ENCODE results near the gene NOTO.

The NOTO gene

DNA sequence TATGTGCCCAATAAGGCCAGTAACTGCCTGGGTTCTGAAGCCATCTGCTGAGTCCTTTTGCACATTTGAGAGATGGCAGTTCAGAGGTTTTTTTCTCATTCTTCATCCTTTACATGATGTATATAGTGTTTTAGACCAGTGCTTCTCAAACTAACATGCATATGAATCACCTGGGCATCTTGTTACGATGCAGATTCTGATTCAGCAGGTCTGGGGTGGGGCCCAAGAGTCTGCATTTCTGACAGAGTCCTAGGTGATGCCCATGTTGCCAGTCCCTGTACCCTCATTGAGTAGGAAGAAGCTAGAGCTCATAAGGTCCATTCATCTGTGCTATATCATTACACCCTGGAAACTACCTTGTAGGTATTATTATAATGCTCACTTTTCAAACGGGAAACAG, 15.5 kb downstream of the NOTO start:
- DNase-seq (ENCODE audit: low spot score) = no peak
- no peaks in the 10 kb centered on the region for H3K9me3 ChIP-seq (ENCODE audit: severe bottlenecking)
- peaks cover 21% of the 10 kb centered on the region; the same call in 1 of the 2 replicates for H3K36me3 ChIP-seq (ENCODE audit: low read depth)
- H3K27ac ChIP-seq (ENCODE audit: poor library complexity, severe bottlenecking) = no peak overlapping the region
- no peak overlapping the region for H3K4me3 ChIP-seq (ENCODE audit: severe bottlenecking)
- ATAC-seq (ENCODE audit: low read depth) = no peak
- peaks cover 7% of the 10 kb centered on the region for H3K4me1 ChIP-seq (ENCODE audit: insufficient read depth, poor library complexity, severe bottlenecking)
- H3K27me3 ChIP-seq (ENCODE audit: insufficient read depth, poor library complexity, severe bottlenecking) = no peaks in the 10 kb centered on the region
- TF ChIP-seq, protein P1, sequence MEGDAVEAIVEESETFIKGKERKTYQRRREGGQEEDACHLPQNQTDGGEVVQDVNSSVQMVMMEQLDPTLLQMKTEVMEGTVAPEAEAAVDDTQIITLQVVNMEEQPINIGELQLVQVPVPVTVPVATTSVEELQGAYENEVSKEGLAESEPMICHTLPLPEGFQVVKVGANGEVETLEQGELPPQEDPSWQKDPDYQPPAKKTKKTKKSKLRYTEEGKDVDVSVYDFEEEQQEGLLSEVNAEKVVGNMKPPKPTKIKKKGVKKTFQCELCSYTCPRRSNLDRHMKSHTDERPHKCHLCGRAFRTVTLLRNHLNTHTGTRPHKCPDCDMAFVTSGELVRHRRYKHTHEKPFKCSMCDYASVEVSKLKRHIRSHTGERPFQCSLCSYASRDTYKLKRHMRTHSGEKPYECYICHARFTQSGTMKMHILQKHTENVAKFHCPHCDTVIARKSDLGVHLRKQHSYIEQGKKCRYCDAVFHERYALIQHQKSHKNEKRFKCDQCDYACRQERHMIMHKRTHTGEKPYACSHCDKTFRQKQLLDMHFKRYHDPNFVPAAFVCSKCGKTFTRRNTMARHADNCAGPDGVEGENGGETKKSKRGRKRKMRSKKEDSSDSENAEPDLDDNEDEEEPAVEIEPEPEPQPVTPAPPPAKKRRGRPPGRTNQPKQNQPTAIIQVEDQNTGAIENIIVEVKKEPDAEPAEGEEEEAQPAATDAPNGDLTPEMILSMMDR (IDR thresholded peaks at IDR 0.05; ENCODE audit: poor library complexity, severe bottlenecking) = no peak

DNA sequence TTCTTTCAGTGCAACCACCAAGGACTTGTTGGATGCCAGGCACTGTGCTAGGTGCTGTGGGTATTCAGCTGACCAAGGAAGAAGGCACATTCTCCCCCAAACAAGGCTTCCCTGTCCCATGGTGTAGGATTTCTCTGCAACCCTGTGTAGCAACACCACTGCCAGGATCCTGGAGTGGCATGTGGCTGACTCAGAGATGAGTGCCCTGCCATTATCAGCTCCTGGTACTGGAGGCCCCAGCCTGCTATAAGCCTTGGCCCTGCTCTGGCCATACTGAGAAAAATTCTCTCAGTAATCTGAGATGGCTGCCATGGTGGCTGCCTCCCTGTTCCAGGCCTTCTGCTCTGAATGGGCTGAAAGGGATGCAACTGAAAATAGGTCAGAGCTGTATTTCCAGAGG, 15.9 kb downstream of the NOTO start:
- peaks cover 7% of the 10 kb centered on the region for H3K4me1 ChIP-seq (ENCODE audit: insufficient read depth, poor library complexity, severe bottlenecking)
- peaks cover 23% of the 10 kb centered on the region; the same call in 1 of the 2 replicates for H3K36me3 ChIP-seq (ENCODE audit: low read depth)
- peak; percentile 62 for ATAC-seq (ENCODE audit: low read depth)
- TF ChIP-seq, protein P1 (IDR thresholded peaks at IDR 0.05; ENCODE audit: poor library complexity, severe bottlenecking) = no peak
- no peak overlapping the region for H3K27ac ChIP-seq (ENCODE audit: poor library complexity, severe bottlenecking)
- DNase-seq (ENCODE audit: low spot score) = no peak
- H3K4me3 ChIP-seq (ENCODE audit: severe bottlenecking) = no peak overlapping the region
- no peaks in the 10 kb centered on the region for H3K27me3 ChIP-seq (ENCODE audit: insufficient read depth, poor library complexity, severe bottlenecking)
- no peaks in the 10 kb centered on the region for H3K9me3 ChIP-seq (ENCODE audit: severe bottlenecking)

DNA sequence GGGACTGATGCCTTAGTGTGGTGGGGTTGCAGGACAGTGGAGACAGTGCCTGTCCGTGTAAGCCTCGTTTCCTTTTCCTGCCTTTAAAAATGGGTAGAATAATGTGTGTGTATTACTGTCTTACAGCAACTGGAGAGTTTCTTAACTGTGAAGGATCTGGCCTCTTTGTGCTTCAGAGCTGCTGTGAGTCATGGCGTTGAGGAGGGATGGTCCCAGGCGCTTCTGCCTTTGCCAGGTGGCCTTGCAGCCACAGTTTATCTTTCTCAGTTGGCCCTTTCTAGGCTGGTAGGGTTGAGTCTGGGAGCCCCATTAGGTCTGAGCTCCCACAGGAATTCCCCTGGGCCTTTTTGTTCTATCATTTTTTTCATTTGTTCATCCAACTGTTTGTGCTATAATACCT, 21.4 kb downstream of the NOTO start:
- DNase-seq (ENCODE audit: low spot score) (no peak), ATAC-seq (ENCODE audit: low read depth) (no peak)
- Histone ChIP-seq H3K4me1 (ENCODE audit: insufficient read depth, poor library complexity, severe bottlenecking) (no peaks in the 10 kb centered on the region), H3K4me3 (ENCODE audit: severe bottlenecking) (no peak overlapping the region), H3K9me3 (ENCODE audit: severe bottlenecking) (no peaks in the 10 kb centered on the region), H3K27ac (ENCODE audit: poor library complexity, severe bottlenecking) (no peak overlapping the region), H3K27me3 (ENCODE audit: insufficient read depth, poor library complexity, severe bottlenecking) (no peaks in the 10 kb centered on the region), H3K36me3 (ENCODE audit: low read depth) (peaks cover 26% of the 10 kb centered on the region)
- TF ChIP-seq, protein P1 (IDR thresholded peaks at IDR 0.05; ENCODE audit: poor library complexity, severe bottlenecking) = no peak

DNA sequence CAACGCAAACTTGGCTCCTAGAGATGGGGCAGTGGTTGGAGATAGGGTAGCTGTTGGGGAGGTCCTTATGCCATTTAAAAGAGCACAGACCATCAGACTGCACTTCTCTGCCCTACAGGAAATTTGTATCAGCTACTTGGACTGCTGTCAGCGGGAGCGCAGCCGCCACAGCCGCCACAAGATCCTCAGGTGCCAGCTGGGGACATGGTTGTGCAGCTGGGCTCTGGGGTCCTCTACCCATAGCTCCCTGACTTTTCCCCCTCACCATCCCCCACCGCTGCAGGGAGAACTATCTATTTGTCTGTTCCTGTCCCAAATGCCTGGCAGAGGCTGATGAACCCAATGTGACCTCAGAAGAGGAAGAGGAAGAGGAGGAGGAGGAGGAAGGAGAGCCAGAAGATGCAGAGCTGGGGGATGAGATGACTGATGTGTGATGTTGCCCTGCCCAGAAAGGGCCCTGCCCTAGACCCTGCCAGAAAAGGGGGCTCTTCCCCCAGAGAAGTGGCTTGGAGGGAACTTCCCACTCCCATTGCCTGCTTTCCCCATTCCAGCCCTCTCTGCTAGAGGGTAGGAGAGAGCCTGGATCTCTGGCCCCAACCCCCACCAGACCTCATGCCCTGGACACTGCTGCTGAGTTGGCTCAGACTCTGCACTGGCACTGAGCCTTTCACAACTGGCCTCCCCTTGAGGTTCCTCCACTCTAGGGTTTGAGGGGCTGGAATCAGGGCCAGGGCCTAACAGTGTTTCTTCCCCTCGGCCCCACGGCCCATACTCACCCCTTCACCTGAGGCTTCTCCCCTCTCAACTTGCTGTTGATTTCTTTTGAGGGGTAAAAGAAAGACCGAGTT, 23.4 kb downstream of the NOTO start:
- ATAC-seq (ENCODE audit: low read depth) = no peak
- no peaks in the 10 kb centered on the region for H3K9me3 ChIP-seq (ENCODE audit: severe bottlenecking)
- H3K4me1 ChIP-seq (ENCODE audit: insufficient read depth, poor library complexity, severe bottlenecking) = no peaks in the 10 kb centered on the region
- TF ChIP-seq, protein P1 (IDR thresholded peaks at IDR 0.05; ENCODE audit: poor library complexity, severe bottlenecking) = no peak
- H3K4me3 ChIP-seq (ENCODE audit: severe bottlenecking) = no peak overlapping the region
- H3K36me3 ChIP-seq (ENCODE audit: low read depth) = peaks cover 16% of the 10 kb centered on the region
- DNase-seq (ENCODE audit: low spot score) = no peak
- no peak overlapping the region for H3K27ac ChIP-seq (ENCODE audit: poor library complexity, severe bottlenecking)
- no peaks in the 10 kb centered on the region for H3K27me3 ChIP-seq (ENCODE audit: insufficient read depth, poor library complexity, severe bottlenecking)

DNA sequence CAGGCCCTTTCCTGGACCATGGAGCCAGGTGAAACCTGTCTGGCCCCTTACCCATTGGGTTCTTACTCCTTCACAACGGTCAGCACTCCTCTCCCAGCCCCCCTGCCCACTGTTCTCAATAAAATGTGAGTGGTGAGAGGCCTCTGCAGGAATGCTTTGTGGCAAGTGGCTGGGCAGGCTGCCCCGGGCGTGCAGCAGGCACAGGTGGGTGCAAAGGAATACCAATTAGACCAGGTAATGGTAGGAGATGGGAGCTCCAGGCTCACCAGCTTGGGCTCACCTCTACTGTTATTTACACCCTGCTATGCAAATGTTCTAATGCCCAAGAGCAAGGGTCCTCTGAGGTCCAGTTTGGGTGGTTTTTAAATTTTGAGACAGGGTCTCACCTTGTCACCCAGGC, 24.7 kb downstream of the NOTO start:
- Histone ChIP-seq H3K4me3 (ENCODE audit: severe bottlenecking) (no peak overlapping the region), H3K27me3 (ENCODE audit: insufficient read depth, poor library complexity, severe bottlenecking) (no peaks in the 10 kb centered on the region), H3K27ac (ENCODE audit: poor library complexity, severe bottlenecking) (no peak overlapping the region), H3K36me3 (ENCODE audit: low read depth) (peaks cover 6% of the 10 kb centered on the region), H3K9me3 (ENCODE audit: severe bottlenecking) (no peaks in the 10 kb centered on the region), H3K4me1 (ENCODE audit: insufficient read depth, poor library complexity, severe bottlenecking) (no peaks in the 10 kb centered on the region)
- DNase-seq (ENCODE audit: low spot score) = no peak
- ATAC-seq (ENCODE audit: low read depth) = no peak
- TF ChIP-seq, protein P1 (IDR thresholded peaks at IDR 0.05; ENCODE audit: poor library complexity, severe bottlenecking) = no peak
